ENCODE measurements around the gene SLC17A3.

SLC17A3 gene

DNA sequence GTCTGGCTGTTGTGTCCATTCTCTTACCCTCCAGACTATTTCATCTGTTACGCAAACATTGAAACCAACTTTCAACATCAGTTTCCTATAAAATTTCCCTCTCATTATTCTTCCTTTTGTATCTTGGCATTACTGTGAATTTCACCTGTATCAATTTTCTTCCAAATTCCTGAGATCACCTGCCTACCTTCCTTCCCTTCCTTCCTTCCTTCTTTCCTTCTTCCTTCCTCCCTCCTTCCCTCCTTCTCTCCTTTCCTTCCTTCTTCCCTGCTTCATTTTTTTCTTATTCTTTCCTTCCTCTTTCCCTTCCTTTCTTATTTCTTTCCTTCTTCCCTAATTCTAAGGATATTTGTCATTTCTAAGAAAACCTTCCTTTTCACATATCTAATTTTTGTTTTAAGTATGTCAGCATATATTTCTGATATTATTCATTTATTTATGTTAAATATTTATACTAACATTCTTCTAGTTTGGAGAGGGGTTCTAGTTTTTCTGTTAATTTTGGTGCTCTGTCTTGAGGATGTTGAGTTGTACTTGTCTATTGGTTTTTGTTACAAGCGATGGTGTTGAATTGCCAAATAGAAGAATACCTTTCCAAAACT is 4.8 kb upstream of the SLC17A3 start:
- H3K4me3 ChIP-seq (ENCODE audit: low read length), result no peak overlapping the region
- TF ChIP-seq ZNF274 (IDR thresholded peaks at IDR 0.05; ENCODE audit: low read depth, low read length), result no peak

DNA sequence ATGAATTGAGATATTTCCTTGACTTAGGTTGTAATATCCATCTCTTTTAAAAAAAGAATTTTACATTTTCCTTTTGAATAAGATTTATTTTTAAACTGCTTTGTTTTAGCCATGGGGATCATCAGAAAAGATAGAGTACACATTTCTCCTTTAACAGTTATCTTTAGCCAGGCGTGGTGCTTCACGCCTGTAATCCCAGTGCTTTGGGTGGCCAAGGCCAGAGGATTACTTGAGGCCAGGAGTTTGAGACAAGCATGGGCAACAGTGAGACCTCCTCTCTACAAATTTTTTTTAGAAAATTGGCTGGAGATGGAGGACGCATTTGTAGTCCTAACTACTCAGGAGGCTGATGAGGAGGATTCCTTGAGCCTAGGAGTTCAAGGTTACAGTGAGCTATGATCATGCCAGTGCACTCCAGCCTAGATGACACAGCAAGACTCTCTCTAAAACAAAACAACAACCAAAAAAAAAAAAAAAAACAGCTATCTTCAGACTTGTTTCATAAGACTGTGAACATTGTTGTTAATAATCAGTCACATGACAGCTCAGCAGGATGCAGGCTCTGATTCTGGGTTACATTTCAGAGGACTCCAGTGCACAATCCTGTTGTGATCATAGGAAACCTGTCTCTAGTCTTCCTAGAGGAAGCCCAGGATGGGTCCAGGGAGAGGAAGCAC is 2.0 kb upstream of the SLC17A3 start:
- no peak overlapping the region for H3K4me3 ChIP-seq (ENCODE audit: low read length)
- TF ChIP-seq ZNF274 (IDR thresholded peaks at IDR 0.05; ENCODE audit: low read depth, low read length), result no peak

DNA sequence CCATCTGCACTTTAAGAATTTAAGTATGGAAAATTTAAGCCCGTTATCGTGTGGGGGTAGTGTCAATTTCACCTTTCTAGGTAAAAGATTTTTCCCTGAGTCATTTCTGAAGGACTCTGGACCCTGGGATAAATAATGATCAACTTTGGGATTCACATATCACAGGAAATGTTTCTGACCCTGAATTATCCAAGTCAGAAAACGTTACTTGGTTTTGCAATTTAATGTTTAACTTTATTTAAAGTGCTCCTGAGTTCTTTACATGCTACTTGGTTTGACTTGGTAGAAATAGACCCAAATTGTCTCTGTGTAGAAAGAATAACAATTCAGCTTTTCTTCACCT is 1.5 kb upstream of the SLC17A3 start:
- no peak for TF ChIP-seq ZNF274 (IDR thresholded peaks at IDR 0.05; ENCODE audit: low read depth, low read length)

DNA sequence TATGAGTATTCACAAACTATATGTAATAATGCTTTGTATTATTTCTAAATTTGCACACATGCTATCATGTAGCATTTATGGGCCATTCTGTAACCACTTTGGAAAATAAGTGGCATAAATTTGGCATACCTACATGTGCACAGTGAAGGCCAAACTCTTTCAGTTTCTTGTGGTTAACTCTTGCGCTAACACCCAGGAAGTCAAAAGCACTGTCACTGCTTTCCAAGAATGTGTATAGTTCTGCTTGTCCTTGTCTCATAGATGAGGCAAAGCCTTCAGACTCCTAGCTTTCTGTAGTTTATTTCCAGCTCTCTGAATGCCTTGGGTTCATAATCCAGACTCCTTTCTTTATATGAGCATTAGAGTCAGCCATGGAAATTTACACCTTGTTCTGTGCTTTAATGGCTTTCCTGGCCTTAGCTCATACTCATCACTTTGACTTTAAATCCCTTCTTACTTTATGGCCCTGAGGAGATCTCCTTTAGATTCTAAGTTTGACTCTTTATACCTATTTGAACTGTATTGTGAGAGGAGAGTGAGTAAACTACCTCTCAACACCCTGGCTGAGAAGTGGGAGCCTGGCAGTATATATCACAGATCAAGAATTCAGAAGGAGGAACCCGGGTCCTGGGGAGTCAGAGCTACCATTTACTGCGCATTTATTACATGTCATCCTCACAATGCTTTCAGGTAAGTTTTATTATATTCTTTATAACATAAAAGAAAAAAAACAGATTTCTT is 949 bp upstream of the SLC17A3 start:
- H3K4me3 ChIP-seq (ENCODE audit: low read length), result no peak overlapping the region
- no peak for TF ChIP-seq ZNF274 (IDR thresholded peaks at IDR 0.05; ENCODE audit: low read depth, low read length)

More for the DNA sequence above, 1.5 kb upstream of the SLC17A3 start:
- no peak overlapping the region for H3K4me3 ChIP-seq (ENCODE audit: low read length)

DNA sequence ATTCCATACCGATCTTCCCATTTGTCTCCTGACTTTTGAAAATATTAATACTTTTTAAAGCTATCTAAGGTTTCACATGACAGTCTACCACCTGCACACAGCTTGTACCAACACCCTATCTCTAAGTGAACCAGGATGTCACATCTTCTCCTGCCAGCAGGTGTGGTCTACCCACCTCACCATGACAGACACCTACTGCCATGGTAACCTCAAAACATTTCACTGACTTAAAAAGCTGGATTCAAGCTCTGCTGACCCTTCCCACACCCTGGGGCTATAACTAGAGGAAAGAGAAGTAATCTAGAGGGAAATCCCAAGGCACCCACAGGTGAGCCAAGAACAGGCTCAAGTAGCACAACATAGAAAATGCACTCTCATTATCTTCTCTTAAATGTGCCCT is 1.2 kb downstream of the SLC17A3 start:
- H3K4me3 ChIP-seq (ENCODE audit: low read length), result no peak overlapping the region
- TF ChIP-seq ZNF274 (IDR thresholded peaks at IDR 0.05; ENCODE audit: low read depth, low read length), result no peak

DNA sequence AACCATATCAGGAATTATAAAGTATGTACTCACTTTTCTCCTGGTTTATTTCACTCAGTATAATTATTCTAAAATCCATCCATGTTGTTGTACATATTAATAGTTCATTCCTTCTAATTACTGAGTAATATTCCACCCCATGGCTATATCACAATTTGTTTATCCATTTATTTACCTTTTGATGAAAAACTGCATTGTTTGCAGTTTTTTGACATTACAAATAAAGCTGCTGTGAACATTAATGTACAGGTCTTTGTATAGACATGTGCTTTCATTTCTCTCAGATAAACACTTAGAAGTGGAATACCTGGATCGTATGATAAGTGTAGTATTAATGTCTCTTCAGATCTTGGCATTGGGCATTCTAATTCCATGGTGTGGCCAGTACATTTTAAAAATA is 4.2 kb downstream of the SLC17A3 start:
- no peak overlapping the region for H3K4me3 ChIP-seq (ENCODE audit: low read length)
- no peak for TF ChIP-seq ZNF274 (IDR thresholded peaks at IDR 0.05; ENCODE audit: low read depth, low read length)

DNA sequence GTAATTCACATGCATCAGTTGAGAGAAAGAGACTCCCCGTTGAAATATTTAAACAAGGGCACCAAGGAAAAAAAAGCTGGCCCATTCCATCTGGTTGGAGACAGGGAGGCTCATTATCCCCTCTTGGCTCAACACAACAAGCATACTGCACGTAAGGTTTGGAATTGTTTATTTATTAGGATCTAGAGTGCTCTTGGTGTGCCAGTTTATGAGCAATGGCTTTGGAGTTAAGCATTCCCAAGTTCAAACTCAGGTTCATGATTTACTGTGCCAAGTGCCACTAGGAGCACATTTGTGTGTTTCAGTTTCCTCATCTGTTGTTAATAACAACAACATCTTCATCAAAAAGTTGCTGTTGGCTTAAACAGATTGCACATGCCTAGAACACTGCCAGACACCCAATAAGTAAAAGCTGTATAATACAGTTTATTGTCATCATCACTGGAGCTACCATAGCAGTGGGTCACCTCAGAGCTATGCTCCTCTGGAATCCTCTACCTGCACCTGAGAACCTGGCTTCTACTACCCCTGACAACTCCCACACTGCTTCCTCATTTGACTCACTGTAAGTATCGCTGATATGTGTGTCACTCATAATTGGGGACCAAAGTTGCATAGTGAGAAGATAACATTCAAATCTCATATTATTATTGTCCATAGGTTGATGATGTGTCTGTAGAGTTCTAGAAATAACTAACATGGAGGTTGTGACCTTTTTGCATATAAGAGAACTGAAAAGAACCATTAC is 5.4 kb downstream of the SLC17A3 start:
- H3K4me3 ChIP-seq (ENCODE audit: low read length), result no peak overlapping the region
- TF ChIP-seq ZNF274 (IDR thresholded peaks at IDR 0.05; ENCODE audit: low read depth, low read length), result no peak

DNA sequence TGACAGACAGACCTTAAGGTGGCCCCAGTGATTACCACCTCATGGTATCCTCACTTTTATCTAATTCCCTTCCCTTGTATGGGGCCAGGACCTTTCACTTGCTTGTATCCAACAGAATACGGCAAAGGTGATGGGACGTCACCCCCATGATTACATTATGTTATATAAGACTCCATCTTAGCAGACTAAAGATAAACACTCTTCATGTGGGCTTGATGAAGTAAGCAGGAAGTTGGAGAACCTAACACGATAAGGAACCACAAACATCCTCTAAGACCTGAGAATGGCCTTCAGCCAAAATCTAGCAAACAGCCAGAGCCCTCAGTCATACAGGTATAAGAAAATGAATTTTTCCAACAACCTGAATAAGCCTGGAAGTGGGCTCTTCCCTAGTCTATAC is 8.0 kb downstream of the SLC17A3 start:
- TF ChIP-seq ZNF274 (IDR thresholded peaks at IDR 0.05; ENCODE audit: low read depth, low read length), result no peak
- no peak overlapping the region for H3K4me3 ChIP-seq (ENCODE audit: low read length)

DNA sequence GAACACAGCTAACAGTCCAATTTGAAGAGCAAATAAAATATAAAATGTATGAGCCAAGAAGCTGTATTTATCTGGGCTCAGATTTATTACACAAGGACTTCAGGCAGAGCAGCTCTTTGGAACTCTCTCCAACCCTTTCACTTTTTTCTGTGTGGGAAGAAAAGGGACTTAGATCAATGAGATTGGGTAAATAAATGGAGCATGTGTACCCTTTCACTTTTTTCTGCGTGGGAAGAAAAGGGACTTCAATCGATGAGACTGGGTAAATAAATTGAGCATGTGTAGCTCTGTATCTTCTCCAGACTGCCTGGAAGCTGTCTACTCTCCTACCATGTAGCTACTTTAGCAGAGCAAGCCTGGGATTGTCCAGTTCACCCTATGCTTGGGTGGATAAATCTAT is 10.7 kb downstream of the SLC17A3 start:
- no peak for TF ChIP-seq ZNF274 (IDR thresholded peaks at IDR 0.05; ENCODE audit: low read depth, low read length)

DNA sequence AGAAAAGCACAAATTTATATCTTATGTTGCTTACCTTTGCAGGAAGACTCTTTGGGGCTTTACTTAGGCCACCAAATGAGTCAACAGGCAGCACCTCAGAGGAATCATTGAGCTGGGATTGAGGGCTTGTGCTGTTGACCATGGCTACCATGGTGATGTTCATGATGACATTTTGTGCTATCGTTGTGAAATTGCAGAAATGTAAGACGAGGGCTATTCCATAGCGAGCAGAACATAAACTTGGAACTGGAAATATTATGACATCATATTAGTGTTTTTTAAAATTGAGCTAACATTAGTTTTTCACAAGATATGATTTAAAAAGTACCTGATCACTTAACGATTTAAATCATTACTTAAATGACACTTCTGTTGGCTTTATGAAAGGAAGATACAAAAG is 11.8 kb downstream of the SLC17A3 start:
- no peak overlapping the region for H3K4me3 ChIP-seq (ENCODE audit: low read length)
- TF ChIP-seq ZNF274 (IDR thresholded peaks at IDR 0.05; ENCODE audit: low read depth, low read length), result no peak

More for the DNA sequence above, 10.7 kb downstream of the SLC17A3 start:
- no peak overlapping the region for H3K4me3 ChIP-seq (ENCODE audit: low read length)

DNA sequence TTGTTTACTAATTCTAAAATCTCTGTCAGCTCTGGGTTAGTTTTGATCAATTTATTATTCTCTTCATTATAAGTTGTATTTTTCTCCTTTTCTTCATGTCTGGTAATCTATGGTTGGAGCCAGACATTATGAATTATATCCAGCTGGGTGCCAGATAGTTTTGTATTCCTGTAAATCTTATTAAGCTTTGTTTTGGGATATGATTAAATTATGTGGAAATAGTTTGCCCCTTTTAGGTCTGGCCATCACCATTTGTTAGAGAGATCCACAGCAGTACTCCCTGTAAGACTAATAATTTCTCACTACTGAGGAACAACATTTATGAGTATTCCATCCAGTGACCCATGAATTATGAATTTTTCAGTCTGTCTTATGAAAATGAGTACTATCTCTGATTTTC is 21.3 kb downstream of the SLC17A3 start:
- no peak for TF ChIP-seq ZNF274 (IDR thresholded peaks at IDR 0.05; ENCODE audit: low read depth, low read length)
- no peak overlapping the region for H3K4me3 ChIP-seq (ENCODE audit: low read length)

DNA sequence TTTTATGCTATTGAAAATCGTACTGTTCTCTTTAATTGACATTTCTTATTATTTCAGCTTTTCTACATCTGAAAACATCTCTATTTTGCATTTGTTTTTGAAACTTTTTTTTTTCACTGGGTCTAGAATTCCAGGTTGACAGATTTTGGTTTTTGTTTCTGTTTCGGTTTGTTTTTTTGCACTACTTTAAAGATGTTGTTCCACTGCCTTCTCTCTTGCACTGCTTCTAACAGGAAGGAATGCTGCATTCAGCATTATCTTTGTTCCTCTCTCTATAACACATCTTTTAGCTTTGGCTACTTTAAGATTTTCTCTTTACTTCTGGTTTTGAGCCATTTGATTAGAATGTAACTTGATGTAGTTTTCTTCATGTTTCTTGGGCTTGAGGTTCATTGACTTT is 22.1 kb downstream of the SLC17A3 start:
- no peak for TF ChIP-seq ZNF274 (IDR thresholded peaks at IDR 0.05; ENCODE audit: low read depth, low read length)
- no peak overlapping the region for H3K4me3 ChIP-seq (ENCODE audit: low read length)

DNA sequence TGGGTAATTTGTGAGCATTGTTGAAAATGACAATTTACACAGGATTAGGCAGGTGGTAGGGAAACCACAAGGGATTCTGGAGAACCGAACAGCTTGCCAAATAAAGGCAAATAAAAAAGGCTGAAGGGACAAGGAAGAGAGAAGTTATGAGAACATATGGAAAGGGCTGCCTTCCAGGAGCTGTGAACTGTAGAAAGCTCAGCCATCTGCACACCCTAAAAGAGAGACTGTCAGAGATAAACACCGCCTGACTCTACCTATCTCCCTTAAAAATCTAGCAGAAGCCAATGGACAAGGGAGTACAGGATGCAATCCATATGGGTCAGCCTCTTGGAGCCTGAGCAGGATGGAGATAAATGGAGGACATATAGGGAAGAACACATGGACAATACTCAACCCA is 29.5 kb downstream of the SLC17A3 start:
- TF ChIP-seq ZNF274 (IDR thresholded peaks at IDR 0.05; ENCODE audit: low read depth, low read length), result no peak
- H3K4me3 ChIP-seq (ENCODE audit: low read length), result no peak overlapping the region

DNA sequence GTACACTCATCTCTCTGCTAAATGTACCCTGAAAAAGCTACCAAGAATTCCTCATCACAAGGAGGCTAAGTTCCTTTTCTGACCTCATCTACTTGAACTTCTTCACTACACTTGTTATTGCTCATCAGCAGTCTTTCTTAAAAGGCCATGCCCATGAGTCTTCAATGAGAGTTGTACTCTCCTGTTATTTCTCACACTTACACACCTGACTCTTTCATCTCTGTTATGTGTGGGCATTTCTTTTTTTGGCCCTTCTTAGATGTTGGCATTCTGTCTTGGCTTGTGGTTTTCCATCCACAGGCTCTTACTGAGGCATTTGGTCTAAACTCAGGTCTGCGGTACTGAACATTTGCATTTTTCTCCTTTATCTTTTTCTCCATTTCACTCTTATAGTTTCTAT is 31.5 kb downstream of the SLC17A3 start:
- no peak overlapping the region for H3K4me3 ChIP-seq (ENCODE audit: low read length)
- TF ChIP-seq ZNF274 (IDR thresholded peaks at IDR 0.05; ENCODE audit: low read depth, low read length), result no peak
